ENCODE measurements around the gene ZNF565.
"Not testable (repeated sequence)": the region's sequence is repeated elsewhere in the genome, so short reads cannot be mapped to it uniquely, and the experiment has no call there.

Gene ZNF565

GRCh38 chr19:36210497-36210896 is 4.0 kb downstream of the ZNF565 start:
- Histone ChIP-seq H3K4me3 (ENCODE audit: low read depth, low read length) (no peak overlapping the region), H3K36me3 (ENCODE audit: control insufficient read depth, insufficient read depth, low read length) (no peaks in the 10 kb centered on the region), H3K27me3 (ENCODE audit: control insufficient read depth, insufficient read depth, low read length) (no peaks in the 10 kb centered on the region), H3K27ac (ENCODE audit: low read depth, low read length) (no peak overlapping the region), H3K9ac (ENCODE audit: low read length) (no peak overlapping the region), H3K9me3 (ENCODE audit: control insufficient read depth, insufficient read depth, low read depth, low read length) (no peaks in the 10 kb centered on the region), H3K4me1 (ENCODE audit: control insufficient read depth, insufficient read depth, low read length) (peaks cover 5% of the 10 kb centered on the region)

GRCh38 chr19:36209372-36209771 is 5.1 kb downstream of the ZNF565 start:
- Histone ChIP-seq H3K4me1 (ENCODE audit: control insufficient read depth, insufficient read depth, low read length) (peaks cover 5% of the 10 kb centered on the region), H3K4me3 (ENCODE audit: low read depth, low read length) (no peak overlapping the region), H3K9me3 (ENCODE audit: control insufficient read depth, insufficient read depth, low read depth, low read length) (no peaks in the 10 kb centered on the region), H3K9ac (ENCODE audit: low read length) (no peak overlapping the region), H3K27ac (ENCODE audit: low read depth, low read length) (no peak overlapping the region), H3K36me3 (ENCODE audit: control insufficient read depth, insufficient read depth, low read length) (no peaks in the 10 kb centered on the region), H3K27me3 (ENCODE audit: control insufficient read depth, insufficient read depth, low read length) (no peaks in the 10 kb centered on the region)

- Histone ChIP-seq H3K27me3 (ENCODE audit: control insufficient read depth, insufficient read depth, low read length) (no peaks in the 10 kb centered on the region), H3K9ac (ENCODE audit: low read length) (no peak overlapping the region), H3K4me3 (ENCODE audit: low read depth, low read length) (no peak overlapping the region), H3K4me1 (ENCODE audit: control insufficient read depth, insufficient read depth, low read length) (no peaks in the 10 kb centered on the region), H3K27ac (ENCODE audit: low read depth, low read length) (no peak overlapping the region), H3K36me3 (ENCODE audit: control insufficient read depth, insufficient read depth, low read length) (no peaks in the 10 kb centered on the region), H3K9me3 (ENCODE audit: control insufficient read depth, insufficient read depth, low read depth, low read length) (no peaks in the 10 kb centered on the region)
These were observed 6.7 kb downstream of the ZNF565 start for GRCh38 chr19:36207605-36208252.

GRCh38 chr19:36203293-36203692 is 11.2 kb downstream of the ZNF565 start:
- Histone ChIP-seq H3K4me3 (ENCODE audit: low read depth, low read length) (no peak overlapping the region), H3K9ac (ENCODE audit: low read length) (no peak overlapping the region), H3K9me3 (ENCODE audit: control insufficient read depth, insufficient read depth, low read depth, low read length) (no peaks in the 10 kb centered on the region), H3K4me1 (ENCODE audit: control insufficient read depth, insufficient read depth, low read length) (no peaks in the 10 kb centered on the region), H3K27ac (ENCODE audit: low read depth, low read length) (no peak overlapping the region), H3K36me3 (ENCODE audit: control insufficient read depth, insufficient read depth, low read length) (no peaks in the 10 kb centered on the region), H3K27me3 (ENCODE audit: control insufficient read depth, insufficient read depth, low read length) (no peaks in the 10 kb centered on the region)

- H3K36me3 ChIP-seq (ENCODE audit: control insufficient read depth, insufficient read depth, low read length): no peaks in the 10 kb centered on the region
- H3K27me3 ChIP-seq (ENCODE audit: control insufficient read depth, insufficient read depth, low read length): no peaks in the 10 kb centered on the region
- no peak overlapping the region for H3K27ac ChIP-seq (ENCODE audit: low read depth, low read length)
- H3K9ac ChIP-seq (ENCODE audit: low read length): no peak overlapping the region
- H3K4me1 ChIP-seq (ENCODE audit: control insufficient read depth, insufficient read depth, low read length): no peaks in the 10 kb centered on the region
- no peak overlapping the region for H3K4me3 ChIP-seq (ENCODE audit: low read depth, low read length)
- no peaks in the 10 kb centered on the region for H3K9me3 ChIP-seq (ENCODE audit: control insufficient read depth, insufficient read depth, low read depth, low read length)
These were observed 12.8 kb downstream of the ZNF565 start for GRCh38 chr19:36201684-36202083.

DNA sequence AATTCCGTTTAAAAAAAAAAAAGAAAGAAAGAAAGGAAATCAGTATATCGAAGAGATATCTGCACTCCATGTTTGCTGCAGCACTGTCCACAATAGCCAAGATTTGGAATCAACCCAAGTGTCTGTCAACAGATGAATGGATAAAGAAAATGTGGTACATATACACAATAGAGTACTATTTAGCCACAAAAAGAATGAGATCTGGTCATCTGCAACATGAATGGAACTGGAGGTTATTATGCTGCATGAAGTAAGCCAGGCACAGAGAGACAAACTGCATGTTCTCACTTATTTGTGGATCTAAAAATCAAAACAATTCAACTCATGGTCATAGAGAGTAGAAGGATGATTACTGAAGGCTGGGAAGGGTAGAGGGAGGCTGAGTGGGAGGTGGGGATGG is 16.3 kb downstream of the ZNF565 start:
- Histone ChIP-seq H3K4me1 (ENCODE audit: control insufficient read depth, insufficient read depth, low read length) (no peaks in the 10 kb centered on the region), H3K36me3 (ENCODE audit: control insufficient read depth, insufficient read depth, low read length) (peaks cover 9% of the 10 kb centered on the region; the same call in 1 of the 2 replicates), H3K9ac (ENCODE audit: low read length) (no peak overlapping the region), H3K27me3 (ENCODE audit: control insufficient read depth, insufficient read depth, low read length) (no peaks in the 10 kb centered on the region), H3K27ac (ENCODE audit: low read depth, low read length) (no peak overlapping the region), H3K4me3 (ENCODE audit: low read depth, low read length) (no peak overlapping the region), H3K9me3 (ENCODE audit: control insufficient read depth, insufficient read depth, low read depth, low read length) (no peaks in the 10 kb centered on the region)

- Histone ChIP-seq H3K9me3 (ENCODE audit: control insufficient read depth, insufficient read depth, low read depth, low read length) (no peaks in the 10 kb centered on the region), H3K27ac (ENCODE audit: low read depth, low read length) (no peak overlapping the region), H3K36me3 (ENCODE audit: control insufficient read depth, insufficient read depth, low read length) (peaks cover 9% of the 10 kb centered on the region; the same call in 1 of the 2 replicates), H3K4me1 (ENCODE audit: control insufficient read depth, insufficient read depth, low read length) (no peaks in the 10 kb centered on the region), H3K27me3 (ENCODE audit: control insufficient read depth, insufficient read depth, low read length) (no peaks in the 10 kb centered on the region), H3K4me3 (ENCODE audit: low read depth, low read length) (no peak overlapping the region), H3K9ac (ENCODE audit: low read length) (no peak overlapping the region)
These were observed 18.2 kb downstream of the ZNF565 start for GRCh38 chr19:36196249-36196648.

DNA sequence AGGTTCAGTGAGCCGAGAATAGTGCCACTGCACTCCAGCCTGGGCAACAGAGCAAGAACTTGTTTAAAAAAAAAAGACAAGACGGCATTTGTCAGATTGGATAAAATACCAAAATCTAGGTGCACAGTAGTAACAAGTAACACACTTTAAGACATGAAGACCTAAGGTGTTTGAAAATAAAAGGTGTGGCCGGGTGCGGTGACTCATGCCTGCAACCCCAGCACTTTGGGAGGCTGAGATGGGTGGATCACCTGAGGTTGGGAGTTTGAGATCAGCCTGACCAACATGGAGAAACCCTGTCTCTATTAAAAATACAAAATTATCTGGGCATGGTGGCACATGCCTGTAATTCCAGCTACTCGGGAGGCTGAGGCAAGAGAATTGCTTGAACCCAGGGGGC is 27.7 kb downstream of the ZNF565 start:
- H3K9me3 ChIP-seq (ENCODE audit: control insufficient read depth, insufficient read depth, low read depth, low read length); H3K36me3 ChIP-seq (ENCODE audit: control insufficient read depth, insufficient read depth, low read length): not testable (repeated sequence)

GRCh38 chr19:36183245-36183628 is 31.2 kb downstream of the ZNF565 start:
- Histone ChIP-seq H3K27ac (ENCODE audit: low read depth, low read length) (peak overlapping the region; percentile 70; the same call in 1 of the 2 replicates), H3K4me1 (ENCODE audit: control insufficient read depth, insufficient read depth, low read length) (peaks cover 15% of the 10 kb centered on the region), H3K9ac (ENCODE audit: low read length) (peak overlapping the region; percentile 71), H3K9me3 (ENCODE audit: control insufficient read depth, insufficient read depth, low read depth, low read length) (no peaks in the 10 kb centered on the region), H3K27me3 (ENCODE audit: control insufficient read depth, insufficient read depth, low read length) (no peaks in the 10 kb centered on the region), H3K4me3 (ENCODE audit: low read depth, low read length) (no peak overlapping the region), H3K36me3 (ENCODE audit: control insufficient read depth, insufficient read depth, low read length) (no peaks in the 10 kb centered on the region)

More for the DNA sequence above, 27.7 kb downstream of the ZNF565 start:
- peaks cover 15% of the 10 kb centered on the region for H3K4me1 ChIP-seq (ENCODE audit: control insufficient read depth, insufficient read depth, low read length)
- H3K27ac ChIP-seq (ENCODE audit: low read depth, low read length): peak overlapping the region; percentile 34; the same call in 1 of the 2 replicates
- H3K27me3 ChIP-seq (ENCODE audit: control insufficient read depth, insufficient read depth, low read length); H3K4me3 ChIP-seq (ENCODE audit: low read depth, low read length); H3K9ac ChIP-seq (ENCODE audit: low read length): not testable (repeated sequence)

DNA sequence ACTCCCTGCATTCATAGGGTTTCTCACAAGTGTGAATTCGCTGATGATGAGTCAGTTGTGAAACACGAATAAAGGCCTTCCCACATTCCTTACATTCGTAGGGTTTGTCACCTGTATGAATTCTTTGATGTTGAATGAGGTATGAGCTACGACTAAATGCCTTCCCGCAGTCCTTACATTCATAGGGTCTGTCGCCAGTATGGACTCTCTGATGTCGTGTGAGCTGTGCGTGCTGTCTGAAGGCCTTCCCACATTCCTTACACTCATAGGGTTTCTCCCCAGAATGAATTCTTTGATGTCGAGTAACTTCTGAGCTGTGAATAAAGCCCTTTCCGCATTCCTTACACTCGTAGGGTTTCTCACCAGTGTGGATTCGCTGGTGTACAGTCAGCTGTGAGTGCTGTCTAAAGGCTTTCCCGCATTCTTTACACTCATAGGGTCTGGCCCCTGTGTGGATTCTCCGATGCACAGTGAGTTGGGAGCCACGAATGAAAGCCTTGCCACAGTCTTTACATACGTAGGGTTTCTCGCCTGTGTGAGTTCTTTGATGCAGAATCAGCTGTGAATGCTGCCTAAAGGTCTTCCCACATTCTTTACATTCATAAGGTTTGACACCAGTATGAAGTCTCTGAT is 31.7 kb downstream of the ZNF565 start:
- H3K9me3 ChIP-seq (ENCODE audit: control insufficient read depth, insufficient read depth, low read depth, low read length): no peaks in the 10 kb centered on the region
- peak overlapping the region; percentile 8; the same call in 1 of the 2 replicates for H3K4me3 ChIP-seq (ENCODE audit: low read depth, low read length)

DNA sequence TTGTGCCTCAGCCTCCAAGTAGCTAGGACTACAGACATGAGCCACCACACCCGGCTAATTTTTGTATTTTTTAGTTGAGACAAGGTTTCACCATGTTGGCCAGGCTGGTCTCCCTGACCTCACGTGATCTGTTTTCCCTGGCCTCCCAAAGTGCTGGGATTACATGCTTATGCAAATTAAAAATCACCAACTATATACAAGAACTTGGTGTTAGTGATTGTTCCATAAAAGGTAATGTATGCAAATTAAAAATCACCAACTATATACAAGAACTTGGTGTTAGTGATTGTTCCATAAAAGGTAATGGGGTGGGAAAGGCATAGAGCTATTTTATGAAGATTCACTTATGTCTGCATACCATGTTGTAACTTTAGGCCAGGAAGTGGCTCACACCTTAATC is 35.4 kb downstream of the ZNF565 start:
- H3K9ac ChIP-seq (ENCODE audit: low read length); H3K27me3 ChIP-seq (ENCODE audit: control insufficient read depth, insufficient read depth, low read length); H3K9me3 ChIP-seq (ENCODE audit: control insufficient read depth, insufficient read depth, low read depth, low read length); H3K36me3 ChIP-seq (ENCODE audit: control insufficient read depth, insufficient read depth, low read length); H3K27ac ChIP-seq (ENCODE audit: low read depth, low read length); H3K4me3 ChIP-seq (ENCODE audit: low read depth, low read length): not testable (repeated sequence)
- peaks cover 15% of the 10 kb centered on the region for H3K4me1 ChIP-seq (ENCODE audit: control insufficient read depth, insufficient read depth, low read length)

More for the DNA sequence above, 31.7 kb downstream of the ZNF565 start:
- H3K27ac ChIP-seq (ENCODE audit: low read depth, low read length): peak overlapping the region; percentile 70; the same call in 1 of the 2 replicates
- no peaks in the 10 kb centered on the region for H3K36me3 ChIP-seq (ENCODE audit: control insufficient read depth, insufficient read depth, low read length)
- H3K27me3 ChIP-seq (ENCODE audit: control insufficient read depth, insufficient read depth, low read length): no peaks in the 10 kb centered on the region
- H3K4me1 ChIP-seq (ENCODE audit: control insufficient read depth, insufficient read depth, low read length): peaks cover 15% of the 10 kb centered on the region
- H3K9ac ChIP-seq (ENCODE audit: low read length): peak overlapping the region; percentile 71

Measured in HUES6 (cell line).